ENCODE results near the gene SPP1.
"Not testable (repeated sequence)": the region's sequence is repeated elsewhere in the genome, so short reads cannot be mapped to it uniquely, and the experiment has no call there.

Gene SPP1

DNA sequence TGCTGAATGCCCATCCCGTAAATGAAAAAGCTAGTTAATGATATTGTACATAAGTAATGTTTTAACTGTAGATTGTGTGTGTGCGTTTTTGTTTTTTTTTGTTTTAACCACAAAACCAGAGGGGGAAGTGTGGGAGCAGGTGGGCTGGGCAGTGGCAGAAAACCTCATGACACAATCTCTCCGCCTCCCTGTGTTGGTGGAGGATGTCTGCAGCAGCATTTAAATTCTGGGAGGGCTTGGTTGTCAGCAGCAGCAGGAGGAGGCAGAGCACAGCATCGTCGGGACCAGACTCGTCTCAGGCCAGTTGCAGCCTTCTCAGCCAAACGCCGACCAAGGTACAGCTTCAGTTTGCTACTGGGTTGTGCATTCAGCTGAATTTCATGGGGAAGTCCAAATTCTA, at the start of gene SPP1:
TSS of gene SPP1 (plus strand) at position 249 of the 400 bp plus-strand sequence. CDS start 1,182 bp downstream, outside the sequence.
- DNase-seq (ENCODE audit: low read depth), result no peak

DNA sequence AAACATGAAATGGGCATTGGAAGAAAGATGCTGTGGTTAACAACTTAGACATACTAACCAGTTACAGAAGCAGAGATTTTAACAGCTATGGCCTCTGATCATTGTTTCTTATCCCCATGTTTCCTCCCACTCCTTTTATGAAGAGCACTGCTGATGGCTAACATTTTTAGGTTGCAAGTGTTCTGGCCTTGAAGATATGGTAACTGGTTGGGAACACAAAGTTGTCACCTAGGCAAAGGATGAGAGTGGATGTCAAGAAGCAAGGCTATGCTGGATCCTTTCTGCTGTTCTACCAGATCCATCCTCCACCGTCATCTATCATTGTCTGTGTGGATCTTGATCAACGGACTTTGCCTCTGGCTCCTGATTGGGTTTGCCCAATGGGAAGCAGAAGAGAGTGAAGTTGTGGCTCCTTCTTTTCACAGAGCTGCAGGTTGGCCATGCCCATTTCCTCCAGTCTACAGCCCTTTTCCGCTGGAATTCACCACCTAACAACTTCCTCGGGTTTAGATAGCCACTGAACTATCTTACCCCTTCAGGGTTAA, 48.9 kb upstream of the SPP1 start:
- DNase-seq (ENCODE audit: low read depth), result no peak

DNA sequence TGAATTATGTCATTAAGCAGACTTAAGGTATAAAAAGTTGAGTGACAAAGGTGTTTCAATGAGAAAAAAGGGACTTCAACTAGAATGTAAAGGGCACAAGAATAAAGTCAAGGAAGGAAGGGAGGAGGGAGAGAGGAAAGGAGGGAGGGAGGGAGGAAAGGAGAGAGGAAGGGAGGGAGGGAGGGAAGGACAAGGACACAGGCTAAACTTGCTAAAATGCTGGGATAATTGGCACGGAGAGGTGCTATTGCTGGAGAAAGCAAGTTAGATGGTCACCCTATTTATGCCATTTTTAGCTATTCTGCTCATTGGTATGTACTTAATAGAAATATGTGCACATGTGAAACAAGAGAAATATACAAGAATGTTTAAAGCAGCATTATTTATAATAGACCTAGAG, 44.9 kb upstream of the SPP1 start:
- no peak for DNase-seq (ENCODE audit: low read depth)

DNA sequence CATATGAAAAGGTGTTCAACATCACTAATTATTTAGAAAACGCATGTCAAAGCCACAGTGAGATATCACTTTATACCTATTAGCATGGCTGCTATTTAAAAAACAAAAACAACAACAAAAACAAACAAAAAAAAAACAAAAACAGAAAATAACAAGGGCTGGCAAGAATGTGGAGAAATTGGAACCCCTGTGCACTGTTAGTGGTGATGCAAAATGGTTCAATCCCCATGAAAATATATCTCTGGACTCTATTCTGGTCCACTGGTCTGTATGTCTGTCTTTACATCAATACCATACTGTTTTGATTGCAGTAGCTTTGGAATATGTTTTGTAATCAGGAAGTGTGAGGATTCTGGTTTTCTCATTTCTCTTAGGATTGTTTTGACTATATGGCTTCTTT, 43.6 kb upstream of the SPP1 start:
- DNase-seq (ENCODE audit: low read depth), result no peak

DNA sequence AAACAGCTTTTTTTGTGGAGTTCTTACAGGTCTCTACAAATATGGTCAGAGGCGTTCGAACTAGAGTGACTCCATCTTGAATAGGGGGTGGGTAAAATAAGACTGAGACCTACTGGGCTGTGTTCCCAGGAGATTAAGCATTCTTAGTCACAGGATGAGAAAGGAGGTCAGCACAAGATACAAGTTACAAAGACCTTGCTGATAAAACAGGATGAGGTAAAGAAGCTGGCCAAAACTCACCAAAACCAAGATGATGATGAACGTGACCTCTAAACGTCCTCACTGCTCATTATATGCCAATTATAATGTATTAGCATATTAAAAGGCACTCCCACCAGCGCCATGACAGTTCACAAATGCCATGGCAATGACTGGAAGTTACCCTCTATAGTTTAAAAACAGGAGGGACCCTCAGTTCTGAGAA, 42.8 kb upstream of the SPP1 start:
- DNase-seq (ENCODE audit: low read depth), result no peak

DNA sequence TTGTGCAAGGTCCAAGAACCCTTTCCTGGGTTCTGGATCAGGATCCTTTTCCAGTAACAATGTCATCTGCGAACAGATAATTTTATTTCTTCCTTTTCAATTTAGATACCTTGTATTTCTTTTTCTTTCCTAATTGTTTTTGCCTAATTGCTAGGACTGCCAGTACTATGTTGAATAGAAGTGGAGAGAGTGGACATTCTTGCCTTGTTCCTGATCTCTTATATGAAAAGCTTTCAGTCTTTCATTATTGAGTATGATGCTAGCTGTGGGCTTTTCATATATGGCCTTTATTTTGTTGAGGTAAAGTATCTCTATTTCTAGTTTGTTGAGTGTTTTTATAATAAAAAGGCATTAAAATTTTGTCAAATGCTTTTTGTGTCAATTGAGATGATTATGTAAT, 42.2 kb upstream of the SPP1 start:
- no peak for DNase-seq (ENCODE audit: low read depth)

DNA sequence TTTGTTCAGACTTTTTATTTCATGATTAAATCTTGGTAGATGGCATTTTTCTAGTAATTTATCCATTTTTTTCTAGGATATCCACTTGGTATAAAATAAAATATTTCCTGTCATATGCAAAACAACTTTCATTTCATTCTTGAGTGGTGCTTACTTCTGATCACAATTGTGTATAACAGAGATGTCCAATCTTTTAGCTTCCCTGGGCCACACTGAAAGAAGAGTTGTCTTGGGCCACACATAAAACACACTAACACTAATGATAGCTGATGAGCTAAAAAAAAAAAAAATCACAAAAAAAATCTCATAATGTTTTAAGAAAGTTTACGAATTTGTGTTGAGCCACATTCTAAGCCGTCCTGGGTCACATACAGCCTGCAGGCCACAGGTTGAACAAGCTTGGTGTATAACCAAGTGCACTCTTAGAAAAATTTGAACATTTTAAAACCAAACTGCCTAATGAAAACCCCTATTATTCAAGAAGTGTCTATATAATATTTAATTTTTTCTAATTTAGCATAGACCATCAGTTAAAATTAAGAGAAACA, 41.3 kb upstream of the SPP1 start:
- DNase-seq (ENCODE audit: low read depth), result no peak

DNA sequence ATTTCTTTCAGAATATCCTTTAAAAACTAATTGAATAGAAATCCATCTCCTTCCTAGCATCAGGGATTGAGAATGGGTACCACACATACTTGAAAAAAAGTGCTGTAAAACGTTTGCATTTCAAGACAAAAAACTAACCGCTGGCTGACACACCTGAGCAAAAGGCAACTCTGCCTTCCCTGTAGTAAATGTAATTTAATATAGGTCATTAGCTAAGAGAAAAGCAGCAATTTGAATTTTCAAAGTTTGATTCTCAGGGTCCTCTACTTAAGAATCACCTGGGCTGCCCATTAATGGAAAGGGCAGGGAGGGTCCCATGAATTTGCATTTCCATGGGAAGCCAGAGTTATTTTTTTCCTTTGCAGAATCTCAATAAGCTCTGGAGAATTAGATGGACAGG, 40.5 kb upstream of the SPP1 start:
- no peak for DNase-seq (ENCODE audit: low read depth)

DNA sequence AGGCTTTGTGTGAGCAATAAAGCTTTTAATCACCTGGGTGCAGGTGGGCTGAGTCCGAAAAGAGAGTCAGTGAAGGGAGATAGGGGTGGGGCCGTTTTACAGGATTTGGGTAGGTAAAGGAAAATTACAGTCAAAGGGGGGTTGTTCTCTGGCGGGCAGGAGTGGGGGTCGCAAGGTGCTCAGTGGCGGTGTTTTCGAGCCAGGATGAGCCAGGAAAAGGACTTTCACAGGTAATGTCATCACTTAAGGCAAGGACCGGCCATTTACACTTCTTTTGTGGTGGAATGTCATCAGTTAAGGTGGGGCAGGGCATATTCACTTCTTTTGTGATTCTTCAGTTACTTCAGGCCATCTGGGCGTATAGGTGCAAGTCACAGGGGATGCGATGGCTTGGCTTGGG, 39.6 kb upstream of the SPP1 start:
- not testable (repeated sequence) for DNase-seq (ENCODE audit: low read depth)

DNA sequence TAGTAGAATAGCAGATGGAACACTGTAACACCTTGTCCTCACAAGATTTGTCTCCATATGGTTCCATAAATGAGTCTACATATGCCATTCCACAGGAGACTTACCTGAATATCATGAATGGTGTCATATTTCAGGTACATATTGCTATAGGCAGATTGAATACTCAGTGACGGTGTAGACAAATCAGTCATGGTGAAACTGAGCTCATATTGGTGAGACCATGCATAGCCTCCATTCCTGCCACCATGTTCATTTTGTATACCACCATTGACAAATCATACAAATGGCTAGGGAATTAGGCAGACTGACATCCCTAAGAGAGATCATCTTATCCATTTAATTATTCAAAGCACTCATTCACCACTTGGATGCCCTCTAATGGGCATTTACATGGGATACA, 38.0 kb upstream of the SPP1 start:
- DNase-seq (ENCODE audit: low read depth), result no peak

DNA sequence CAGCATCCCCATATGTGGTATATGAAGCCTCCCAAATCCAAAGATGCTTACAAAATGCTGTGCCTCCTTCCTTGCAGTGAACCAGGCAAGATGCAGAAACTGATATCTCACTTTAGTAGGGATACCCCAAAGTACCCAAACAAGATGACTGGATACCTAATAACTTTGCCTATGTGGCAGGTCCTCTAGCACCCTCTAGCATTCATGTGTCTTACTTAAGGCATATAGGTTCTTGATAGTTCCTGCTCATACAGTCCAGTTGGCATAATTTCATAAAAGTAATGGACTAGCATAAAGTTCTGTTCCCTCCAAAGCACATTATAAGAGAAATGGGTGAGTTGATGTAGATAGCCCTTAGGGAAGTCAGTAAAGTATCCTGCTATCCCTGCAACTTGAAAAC, 36.8 kb upstream of the SPP1 start:
- DNase-seq (ENCODE audit: low read depth), result no peak

DNA sequence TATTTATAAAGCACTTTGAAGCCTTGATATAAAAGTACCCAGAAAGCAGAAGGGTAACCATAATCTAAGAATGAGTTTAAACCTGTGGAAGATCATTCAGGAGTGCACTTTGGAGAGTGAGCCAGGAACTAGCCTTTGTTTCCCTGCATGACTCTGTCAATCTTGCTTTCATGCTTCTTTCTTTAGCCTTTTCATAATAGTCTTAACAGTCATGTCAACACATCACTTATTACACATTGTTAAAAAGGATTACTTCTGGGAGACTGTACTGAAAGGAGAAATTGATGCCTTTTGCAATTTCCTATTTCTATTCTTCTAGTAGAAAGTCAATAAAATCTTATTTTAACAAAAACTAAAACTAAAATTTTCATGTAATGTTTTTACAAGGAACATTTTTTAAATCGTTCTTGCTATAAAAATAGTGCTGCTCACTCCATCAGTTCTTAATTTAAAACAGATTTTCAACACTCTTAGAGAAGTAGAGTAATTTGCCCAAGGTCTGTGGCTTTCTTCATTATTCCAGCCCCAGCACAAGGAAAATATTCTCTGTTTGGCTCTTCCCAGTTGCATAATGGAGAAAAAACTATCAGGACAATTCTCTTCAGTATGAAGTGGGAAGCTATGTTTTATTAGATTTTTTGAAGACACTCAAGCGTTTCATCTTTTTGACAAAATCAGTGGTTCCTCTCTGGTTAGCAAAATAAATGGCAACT, 35.4 kb upstream of the SPP1 start:
- DNase-seq (ENCODE audit: low read depth), result no peak

DNA sequence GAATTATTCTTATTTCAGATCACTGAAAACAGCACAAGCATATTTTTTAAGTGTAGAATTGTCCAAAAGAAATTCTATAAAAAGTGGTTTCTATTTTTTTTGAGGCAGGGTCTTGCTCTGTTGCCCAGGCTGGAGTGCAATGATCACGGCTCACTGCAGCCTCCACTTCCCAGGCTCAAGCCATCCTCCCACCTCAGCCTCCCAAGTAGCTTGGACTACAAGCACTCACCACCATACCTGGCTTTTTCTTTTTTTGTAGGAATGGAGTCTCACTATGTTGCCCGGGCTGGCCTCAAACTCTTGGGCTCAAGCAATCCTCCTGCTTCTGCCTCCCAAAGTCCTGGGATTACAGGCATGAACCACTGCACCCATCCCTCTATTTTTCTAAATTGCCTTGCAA, 34.7 kb upstream of the SPP1 start:
- DNase-seq (ENCODE audit: low read depth), result not testable (repeated sequence)

DNA sequence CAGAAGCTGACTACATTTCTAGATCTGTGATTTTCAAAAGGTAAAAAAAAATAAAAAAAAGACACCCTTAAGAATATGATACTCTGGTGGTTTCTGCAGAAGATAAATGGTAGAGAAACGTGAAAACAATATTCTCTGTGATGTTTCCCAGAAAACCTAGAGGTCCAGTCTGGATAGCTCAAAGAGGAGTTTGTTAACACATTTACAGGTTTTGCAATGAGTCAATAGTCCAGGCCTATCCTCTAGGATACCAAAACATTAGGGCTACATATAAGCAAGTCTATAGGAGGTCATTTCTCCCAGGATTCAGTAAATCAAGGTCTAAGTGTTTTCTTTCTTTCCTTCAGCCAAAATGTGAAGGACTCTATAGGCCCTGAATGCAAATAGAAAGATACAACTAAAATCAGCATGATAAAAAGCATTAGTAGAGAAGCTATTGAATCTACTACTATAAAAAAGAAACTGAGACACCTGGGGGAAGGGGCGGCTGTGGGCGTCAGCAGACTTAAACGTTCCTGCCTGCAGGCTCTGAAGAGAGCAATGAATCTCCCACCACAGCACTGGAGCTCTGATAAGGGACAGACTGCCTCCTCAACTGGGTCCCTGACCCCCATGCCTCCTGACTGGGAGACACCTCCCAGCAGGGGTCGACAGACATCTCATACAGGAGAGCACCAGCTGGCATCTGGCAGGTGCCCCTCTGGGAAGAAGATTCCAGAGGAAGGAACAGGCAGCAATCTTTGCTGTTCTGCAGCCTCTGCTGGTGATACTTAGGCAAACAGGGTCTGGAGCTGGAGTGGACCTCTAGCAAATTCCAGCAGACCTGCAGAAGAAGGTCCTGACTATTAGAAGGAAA, 33.7 kb upstream of the SPP1 start:
- DNase-seq (ENCODE audit: low read depth), result no peak

DNA sequence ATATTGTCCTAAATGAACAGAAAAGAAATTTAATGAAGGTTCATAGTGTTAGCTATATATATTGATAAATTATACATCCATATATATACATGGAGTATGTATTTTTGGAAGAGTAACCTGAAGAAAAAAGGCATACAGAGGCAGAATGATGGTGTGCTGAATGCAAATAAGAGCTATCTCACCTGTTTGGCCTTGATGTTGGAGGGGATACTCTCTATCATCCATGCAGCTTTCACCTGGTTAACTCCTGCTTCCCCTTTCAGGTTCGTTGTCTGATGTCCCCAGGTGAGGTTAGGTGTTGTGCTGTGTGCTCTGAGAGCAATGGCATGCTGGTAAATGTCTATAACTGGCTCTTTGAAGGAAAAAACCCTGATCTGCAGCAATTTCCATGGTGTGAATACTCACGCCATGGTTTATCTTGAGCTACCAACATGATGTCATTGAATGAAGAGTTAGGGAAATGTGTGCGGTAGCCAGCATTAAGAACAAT, 31.8 kb upstream of the SPP1 start:
- no peak for DNase-seq (ENCODE audit: low read depth)

DNA sequence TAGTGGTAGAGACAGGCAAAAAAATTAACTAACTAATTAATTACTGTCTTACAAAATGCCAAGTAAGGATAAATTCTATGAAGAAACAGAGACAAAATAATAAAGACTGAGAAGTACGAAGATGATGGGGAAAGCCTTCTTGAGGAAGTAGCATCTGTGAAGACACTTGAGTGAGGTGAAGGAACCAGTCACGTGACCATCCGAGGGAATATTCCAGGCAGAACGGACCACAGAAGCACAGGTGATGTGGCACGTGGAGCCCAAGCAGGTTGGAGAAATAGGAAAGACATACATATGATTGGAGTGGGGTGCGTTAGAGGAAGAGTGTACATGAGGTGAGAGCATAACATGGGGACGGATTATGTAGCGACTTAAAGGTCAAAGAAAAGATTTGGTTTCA, 30.5 kb upstream of the SPP1 start:
- no peak for DNase-seq (ENCODE audit: low read depth)

DNA sequence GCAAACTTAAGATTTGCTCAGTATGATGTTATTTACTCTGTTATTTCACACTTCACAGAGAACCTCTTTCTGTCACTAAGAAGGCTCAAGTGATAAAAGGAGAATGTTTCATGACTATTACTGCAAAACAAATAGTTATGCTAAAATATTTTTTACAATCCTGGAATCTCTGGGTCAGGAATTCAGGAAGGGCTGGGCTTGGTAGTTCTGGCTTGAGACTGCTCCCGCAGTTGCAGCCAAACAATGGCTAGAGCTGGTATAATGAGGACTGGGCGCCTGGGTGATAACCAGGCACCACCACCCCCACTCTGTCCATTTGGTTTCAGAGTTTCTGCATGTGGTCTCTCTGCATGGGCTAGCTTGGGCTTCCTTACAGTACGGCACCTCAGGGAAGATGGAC, 28.7 kb upstream of the SPP1 start:
- no peak for DNase-seq (ENCODE audit: low read depth)

DNA sequence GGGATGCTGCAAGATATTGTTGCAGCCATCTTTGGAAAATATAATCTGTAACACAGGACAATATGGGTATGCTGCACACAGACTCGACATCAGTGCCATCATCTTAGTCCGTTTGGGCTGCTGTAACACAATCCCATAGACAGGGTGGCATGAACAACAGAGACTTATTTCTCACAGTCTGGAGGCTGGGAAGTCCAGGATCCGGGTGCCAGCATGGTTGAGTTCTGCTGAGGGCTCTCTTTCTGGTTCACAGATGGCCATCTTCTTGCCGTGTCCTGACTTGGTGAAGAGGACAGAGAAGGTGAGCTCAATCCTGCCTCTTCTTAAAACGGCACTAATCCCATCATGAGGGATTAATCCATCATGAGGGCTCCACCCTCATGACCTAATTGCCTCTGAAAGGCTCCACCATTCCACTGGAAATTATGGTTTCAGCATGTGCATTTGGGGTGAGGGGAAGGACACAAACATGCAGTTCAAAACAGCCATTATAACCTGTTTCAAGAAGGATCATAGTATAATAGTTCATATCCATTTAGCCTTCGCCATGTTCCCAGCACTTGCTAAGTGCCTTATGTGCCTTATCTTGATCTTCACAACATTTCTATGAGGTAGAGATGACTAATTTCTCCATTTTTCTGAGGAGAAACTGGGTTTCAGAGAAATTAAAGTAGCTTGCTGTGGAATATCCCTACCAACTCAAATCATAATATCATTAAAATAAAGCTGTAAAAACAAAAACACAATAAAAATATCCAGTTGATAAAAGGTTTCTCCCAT, 27.9 kb upstream of the SPP1 start:
- DNase-seq (ENCODE audit: low read depth), result no peak

DNA sequence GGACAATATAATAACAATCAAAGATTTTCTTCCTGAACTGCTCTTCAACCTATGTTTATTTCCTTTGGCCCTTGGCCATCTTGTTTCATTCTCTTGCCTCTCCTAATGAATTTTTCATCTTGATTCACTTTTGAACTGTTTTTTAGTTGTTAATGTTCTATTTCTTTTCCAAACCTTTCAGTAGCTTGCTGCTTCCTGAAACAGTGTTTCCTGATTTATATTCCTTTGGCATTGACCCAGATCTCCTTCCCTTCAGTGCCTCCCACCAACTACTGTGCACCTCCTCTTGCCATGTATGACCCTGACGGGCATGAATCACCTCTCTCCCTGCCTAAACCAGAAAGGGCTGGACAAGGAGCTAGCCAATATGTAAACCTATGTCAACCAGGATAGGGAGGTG, 25.6 kb upstream of the SPP1 start:
- no peak for DNase-seq (ENCODE audit: low read depth)

DNA sequence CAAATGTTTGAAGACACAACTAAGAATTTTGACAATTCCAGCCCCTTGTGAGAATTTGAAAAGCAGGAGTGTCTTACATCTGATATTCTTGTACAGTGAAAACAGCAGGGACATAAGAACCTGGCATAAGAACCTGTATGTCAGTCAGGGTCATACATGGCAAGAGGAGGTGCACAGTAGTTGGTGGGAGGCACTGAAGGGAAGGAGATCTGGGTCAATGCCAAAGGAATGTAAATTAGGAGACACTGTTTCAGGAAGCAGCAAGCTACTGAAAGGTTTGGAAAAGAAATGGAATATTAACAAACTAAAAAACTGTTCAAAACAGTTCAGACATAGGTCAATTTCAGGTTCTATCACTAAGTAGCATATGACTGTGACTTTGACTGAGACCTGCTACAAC, 25.0 kb upstream of the SPP1 start:
- no peak for DNase-seq (ENCODE audit: low read depth)

DNA sequence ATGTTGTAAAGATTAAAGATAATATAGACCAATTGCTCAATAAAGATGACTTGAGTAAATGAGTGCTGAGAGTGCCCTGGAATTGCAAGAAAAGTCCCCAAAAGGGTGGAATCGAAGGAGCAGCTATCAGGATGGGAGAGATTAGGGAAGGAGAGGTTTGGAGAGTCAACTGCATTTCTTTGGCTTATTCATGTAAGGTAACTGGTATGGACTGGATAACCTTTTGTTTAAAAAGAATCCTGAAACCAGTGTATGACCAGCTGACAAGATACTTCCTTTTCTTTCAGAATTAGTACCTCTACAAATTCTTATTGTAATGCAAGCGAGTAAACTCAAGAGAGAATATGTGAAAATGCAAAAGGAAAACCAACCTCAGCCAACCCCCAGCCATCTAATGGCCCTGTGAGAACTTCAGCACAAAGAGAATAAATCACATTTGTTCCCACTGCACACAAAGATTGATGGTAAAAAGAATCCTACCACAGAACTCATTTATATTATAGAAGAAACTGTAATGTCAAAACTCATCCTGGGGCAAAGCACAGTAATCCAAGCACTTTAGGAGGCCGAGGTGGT, 24.5 kb upstream of the SPP1 start:
- DNase-seq (ENCODE audit: low read depth), result no peak

DNA sequence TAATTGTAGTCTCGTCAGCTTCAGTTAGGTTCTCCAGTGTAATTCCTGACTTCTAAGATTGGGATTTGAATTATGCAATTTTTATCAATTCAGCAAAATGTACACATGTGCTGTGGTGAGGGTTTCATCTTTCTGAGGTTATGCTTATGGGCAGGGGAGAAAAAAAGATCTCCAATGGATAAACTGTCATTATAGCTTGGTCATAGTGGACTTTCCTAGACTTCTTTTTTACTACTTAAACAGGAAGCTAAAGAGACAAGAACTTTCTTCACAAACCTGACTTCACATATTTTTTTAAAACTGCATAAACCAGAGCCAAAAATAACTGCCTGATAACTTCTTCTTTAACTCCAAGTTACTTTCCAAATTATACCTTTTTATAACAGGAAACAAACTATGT, 21.7 kb upstream of the SPP1 start:
- DNase-seq (ENCODE audit: low read depth), result no peak

Data from stimulated activated CD8-positive, alpha-beta memory T cell treated with anti-CD3 and anti-CD28 coated beads, Interleukin-7, amount 100 ng/mL, for 24 hours (primary cell).